T-helper 17 cell (primary cell): ENCODE results near the gene SLC35F5. TPM values are rescaled to one million over a fixed set of nuclear protein-coding genes. Genes with fewer than 3 reads are reported as not detected.
"Not testable (repeated sequence)": the region's sequence is repeated elsewhere in the genome, so short reads cannot be mapped to it uniquely, and the experiment has no call there.

Experiments used
- ATAC-seq: fragments of 150-1000 bp; cut with Tn5 transposase; 2 replicates; pipeline ENCODE4 v1.10.0; 2021; ENCODE audit warnings: mild to moderate bottlenecking, moderate library complexity
- DNase-seq, 3 donors: peaks; one replicate each; pipeline versions ENCODE4 v3.0.0 to v3.0.0-alpha.2; 2020 to 2021
- H3K9me3 ChIP-seq: one replicate; pipeline ENCODE4 v1.7.0; 2013; ENCODE audit warnings: low read length, mild to moderate bottlenecking; ENCODE audit not compliant: control insufficient read depth, poor library complexity, severe bottlenecking
- H3K27ac Mint-ChIP-seq: one replicate; pipeline ENCODE4 v1.8.0; 2022; ENCODE audit warnings: mild to moderate bottlenecking, moderate library complexity, mixed read lengths
- H3K27me3 Mint-ChIP-seq: one replicate; pipeline ENCODE4 v1.8.0; 2022; ENCODE audit warnings: mixed read lengths
- H3K36me3 Mint-ChIP-seq: one replicate; pipeline ENCODE4 v1.8.0; 2022; ENCODE audit warnings: low read depth, mixed read lengths
- H3K4me1 Mint-ChIP-seq: one replicate; pipeline ENCODE4 v1.8.0; 2022; ENCODE audit warnings: mild to moderate bottlenecking, mixed read lengths
- H3K4me3 Mint-ChIP-seq: one replicate; pipeline ENCODE4 v1.8.0; 2022; ENCODE audit warnings: mild to moderate bottlenecking, moderate library complexity, mixed read lengths
- total RNA-seq, 4 donors: library from RNA in 2 of 4; stranded (reverse) in 2 of 4; gene quantifications; one replicate each; pipeline ENCODE4 v1.2.3 and lab custom pipeline; 2022 to 2026

Gene SLC35F5
- total RNA-seq, 2 donors from 2014 or later = 19.5 to 28.1 TPM

DNA sequence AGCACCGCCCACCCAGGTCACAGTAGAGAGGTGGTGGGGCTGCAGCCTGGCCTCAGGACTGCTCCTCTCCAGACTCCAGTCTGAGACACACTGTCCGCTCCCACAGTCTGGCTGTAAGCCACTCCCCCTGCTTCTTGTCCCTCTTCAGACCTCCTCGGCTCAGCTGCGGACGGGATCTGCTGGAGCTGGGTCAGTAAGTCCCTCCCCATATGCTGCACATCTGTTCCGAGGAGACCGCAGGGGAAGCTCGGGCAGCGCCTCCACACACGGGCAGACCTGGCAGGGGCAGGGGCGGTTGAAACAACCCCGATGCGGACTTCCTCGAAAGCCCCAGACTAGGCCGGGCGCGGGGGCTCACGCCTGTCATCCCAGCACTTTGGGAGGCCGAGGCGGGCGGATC is 87.4 kb downstream of the SLC35F5 start:
- not testable (repeated sequence) for ATAC-seq, H3K9me3 ChIP-seq, H3K27ac Mint-ChIP-seq, DNase-seq, H3K4me3 Mint-ChIP-seq, H3K27me3 Mint-ChIP-seq, H3K36me3 Mint-ChIP-seq, H3K4me1 Mint-ChIP-seq

DNA sequence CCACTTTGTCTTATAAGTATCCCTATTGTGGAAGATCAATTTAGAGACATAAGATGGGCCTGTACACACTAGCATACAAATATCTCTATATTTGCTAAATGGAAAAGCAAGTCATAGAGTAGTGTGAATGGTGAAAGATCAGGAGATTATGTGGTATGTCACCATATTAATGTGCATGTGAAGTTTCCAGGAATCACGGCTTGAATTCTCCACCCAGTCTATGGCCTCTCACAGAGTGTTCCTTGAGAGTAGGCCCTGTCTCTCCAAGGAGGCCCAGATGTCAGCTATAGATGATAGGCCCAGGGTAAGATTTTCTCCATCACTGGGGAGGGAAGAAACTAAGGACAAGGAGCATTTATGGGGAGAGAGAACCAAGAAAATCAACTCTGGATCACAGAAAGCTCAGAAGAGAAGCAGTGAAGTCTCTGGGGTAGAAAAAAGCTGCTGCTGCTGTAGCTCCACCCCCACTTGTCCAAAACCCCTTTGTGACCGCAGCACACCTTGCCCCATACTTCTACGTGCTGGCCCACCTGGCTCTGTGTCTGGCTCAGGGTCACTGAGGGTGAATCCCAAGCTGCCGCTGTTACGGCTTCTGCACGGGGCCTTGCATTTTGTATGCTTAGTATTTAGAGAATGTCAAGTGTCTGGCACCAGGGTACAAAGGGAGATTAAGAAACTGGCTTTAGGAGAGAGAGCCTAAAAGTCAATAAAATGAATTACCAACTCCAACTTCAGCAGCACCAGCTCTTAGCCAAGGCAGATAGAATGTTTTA is 91.5 kb downstream of the SLC35F5 start:
- H3K9me3 ChIP-seq, H3K4me3 Mint-ChIP-seq, DNase-seq, H3K27ac Mint-ChIP-seq, H3K36me3 Mint-ChIP-seq, H3K4me1 Mint-ChIP-seq, ATAC-seq, H3K27me3 Mint-ChIP-seq: not testable (repeated sequence)

DNA sequence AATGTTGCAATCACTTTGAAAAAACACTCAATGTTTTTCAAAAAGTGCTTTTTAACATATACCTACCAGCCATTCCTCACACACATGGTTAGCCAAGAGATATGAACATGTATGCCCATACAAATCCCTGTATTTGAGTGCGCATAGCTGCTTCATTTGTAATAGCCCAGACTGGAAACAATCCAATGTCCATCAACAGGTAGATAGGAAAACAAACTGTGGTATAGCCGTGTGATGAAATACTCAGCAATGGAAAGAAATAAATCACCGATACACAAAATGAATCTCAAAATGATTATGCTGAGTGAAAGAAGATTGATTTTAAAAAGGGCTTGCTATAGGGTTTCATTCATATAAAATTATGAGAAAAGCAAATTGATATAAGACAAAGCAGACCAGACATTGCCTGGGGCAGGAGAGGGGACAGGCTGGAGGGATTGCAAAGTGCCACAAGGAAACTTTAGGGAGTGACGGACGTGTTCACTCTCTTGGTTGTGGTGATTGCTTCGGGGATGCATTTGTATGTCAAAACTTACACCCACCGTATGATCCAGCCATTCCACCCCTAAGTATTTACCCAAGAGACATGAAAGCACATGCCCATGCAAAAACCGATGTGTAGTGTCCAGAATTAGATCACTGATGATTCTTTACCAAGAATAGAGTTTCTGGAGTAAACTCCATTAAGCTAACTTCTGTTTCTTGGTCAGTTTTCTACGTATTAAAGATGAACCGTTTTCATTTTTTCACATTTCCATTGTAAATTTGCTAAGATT is 93.0 kb downstream of the SLC35F5 start:
- not testable (repeated sequence) for H3K27me3 Mint-ChIP-seq, H3K4me3 Mint-ChIP-seq, H3K9me3 ChIP-seq, H3K36me3 Mint-ChIP-seq, DNase-seq, H3K4me1 Mint-ChIP-seq, ATAC-seq, H3K27ac Mint-ChIP-seq

Other genes with a start within 250 kb of the SLC35F5 start
- 10 to 100 TPM; 14.9 to 18.8 TPM for gene RABL2A, start 129.4 kb downstream of the SLC35F5 start, total RNA-seq
- gene ACTR3, start 133.4 kb upstream of the SLC35F5 start, total RNA-seq = 100 to 1,000 TPM; 229 to 267 TPM